NCI-H2227 treated with DMSO at 0.1 percent for 48 hours (cell line): ENCODE data around the gene CTBP1.
"Not testable (repeated sequence)": the region's sequence is repeated elsewhere in the genome, so short reads cannot be mapped to it uniquely, and the experiment has no call there.

Experiments used
- DNase-seq: peaks from one replicate; lab custom pipeline; 2025; lab: John Stamatoyannopoulos, UW

CTBP1 gene

DNA sequence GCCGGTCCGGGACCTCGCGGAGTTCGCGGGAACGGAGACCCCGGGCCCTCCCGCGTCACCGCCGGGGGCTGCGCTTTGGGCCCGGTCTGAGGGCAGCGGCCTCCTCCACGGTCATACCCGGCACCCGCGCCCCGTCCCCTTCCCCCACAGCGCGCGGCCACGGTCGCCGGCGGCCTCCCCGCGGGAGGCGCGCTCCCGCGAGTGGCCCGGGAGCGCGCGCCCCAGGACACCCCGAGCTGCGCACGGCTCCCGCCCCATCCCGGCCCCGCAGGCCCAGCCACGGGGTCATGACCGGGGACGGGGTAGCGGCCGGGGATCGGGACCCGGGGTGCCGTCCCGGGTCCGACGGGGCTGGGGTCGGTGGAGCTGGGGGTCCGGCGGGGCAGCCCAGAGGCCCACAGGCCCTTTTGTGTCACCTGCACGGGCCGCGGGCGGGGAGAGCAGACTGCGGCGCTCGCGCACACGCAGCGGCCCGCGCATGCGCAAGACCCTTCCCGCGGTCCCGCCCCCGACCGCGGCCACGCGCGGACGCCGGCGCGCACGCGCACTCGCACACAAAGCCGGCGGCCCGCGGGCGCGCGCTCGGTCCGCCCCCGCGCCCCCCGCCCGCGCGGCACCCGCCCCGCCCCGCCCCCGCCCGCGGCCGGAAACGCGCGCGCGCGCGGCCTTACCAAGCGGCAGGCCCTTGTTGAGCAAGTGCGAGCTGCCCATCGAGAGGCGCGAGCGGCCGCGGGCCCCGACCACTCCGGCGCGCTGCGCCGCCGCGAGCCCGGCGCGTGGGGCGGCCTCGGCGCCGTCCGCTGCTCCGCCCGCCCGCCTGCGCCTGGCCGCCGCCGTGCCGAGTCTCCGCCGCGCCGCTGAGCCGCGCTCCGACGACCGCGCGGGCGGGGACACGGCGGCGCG lies at the start of gene CTBP1:
TSS of gene CTBP1 (minus strand) at position 886 of the 903 bp plus-strand sequence. CDS start 7,799 bp downstream, outside the sequence.
- DNase-seq, result peak; percentile 48

DNA sequence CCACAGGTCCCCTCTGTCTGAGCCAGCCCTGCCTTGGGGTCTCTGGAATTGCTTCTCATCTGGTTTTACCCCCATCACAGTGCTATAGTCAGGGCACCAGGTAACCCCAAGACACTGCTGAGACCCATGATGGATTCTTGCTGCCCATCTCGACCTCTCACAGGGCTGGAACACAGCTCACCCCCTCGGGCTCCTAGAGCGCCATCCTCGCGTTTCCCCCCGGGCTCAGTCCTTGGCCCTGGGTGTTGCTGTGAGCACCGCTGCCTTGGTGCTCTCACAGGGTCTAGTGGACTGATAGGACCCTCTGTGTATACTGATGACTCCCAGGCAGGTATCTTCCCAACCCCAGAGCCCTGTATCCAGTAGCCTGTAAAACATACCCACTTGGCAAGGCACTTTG lies 49.5 kb upstream of the CTBP1 start:
- DNase-seq, result no peak

DNA sequence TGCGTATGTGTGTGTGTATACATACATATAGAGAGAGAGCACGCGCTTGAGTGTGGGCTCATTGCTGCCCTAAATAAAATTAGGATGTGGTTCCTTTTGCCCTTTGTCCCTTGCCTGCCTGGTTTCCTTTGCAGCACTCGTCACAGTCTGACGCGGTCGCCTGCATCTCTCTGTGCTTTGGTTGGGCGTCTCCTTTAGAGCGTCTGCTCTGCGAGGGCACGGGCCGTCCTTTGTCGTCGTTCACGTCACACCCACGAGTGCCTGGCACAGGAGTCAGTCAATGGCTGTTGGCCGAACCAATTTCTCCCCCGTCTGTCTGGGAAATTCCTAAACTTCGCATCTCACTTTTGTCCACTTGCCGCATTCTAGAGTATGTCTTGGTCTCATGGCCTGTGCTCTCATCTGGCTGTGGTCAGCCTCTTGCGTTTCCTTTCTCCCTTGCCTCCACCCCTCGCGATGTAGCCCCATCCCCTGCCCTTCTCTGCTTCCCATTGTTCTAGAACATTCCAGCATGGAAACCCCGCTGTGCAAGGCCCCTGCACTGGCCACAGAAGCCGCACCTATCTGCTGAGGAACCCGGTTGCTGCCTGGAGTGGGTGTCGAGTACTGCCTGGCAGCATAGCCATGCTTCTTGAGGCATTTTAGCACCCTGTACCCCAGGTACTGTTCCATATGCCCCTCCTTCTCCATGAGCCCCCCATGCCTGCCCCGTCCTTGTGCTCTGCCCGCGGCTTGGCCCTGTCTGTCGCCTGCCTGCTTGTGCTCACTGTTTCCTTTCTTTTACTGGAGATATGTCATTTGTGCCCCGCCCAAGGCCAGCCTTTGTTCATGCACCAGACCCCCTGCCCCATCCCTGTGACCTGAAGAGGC lies 48.8 kb upstream of the CTBP1 start:
- no peak for DNase-seq

DNA sequence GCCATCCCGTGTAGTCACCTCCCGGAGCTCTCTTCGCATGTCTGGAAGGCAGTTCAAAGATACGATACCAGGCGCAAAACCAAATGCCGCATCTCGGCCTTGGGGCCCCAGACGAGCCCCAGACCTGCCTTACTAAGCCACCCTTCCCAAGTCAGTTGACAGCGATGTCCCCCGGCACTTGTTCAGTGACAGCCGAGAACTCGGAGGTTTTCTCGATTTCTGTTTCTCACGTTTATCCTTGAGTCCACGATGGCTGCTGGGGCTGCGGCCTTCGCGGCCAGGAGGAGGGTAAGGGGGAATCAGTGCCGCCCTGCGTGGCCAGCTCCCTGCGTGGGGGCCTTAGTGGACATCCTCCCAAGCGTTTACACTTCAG lies 48.1 kb upstream of the CTBP1 start:
- DNase-seq, result no peak

DNA sequence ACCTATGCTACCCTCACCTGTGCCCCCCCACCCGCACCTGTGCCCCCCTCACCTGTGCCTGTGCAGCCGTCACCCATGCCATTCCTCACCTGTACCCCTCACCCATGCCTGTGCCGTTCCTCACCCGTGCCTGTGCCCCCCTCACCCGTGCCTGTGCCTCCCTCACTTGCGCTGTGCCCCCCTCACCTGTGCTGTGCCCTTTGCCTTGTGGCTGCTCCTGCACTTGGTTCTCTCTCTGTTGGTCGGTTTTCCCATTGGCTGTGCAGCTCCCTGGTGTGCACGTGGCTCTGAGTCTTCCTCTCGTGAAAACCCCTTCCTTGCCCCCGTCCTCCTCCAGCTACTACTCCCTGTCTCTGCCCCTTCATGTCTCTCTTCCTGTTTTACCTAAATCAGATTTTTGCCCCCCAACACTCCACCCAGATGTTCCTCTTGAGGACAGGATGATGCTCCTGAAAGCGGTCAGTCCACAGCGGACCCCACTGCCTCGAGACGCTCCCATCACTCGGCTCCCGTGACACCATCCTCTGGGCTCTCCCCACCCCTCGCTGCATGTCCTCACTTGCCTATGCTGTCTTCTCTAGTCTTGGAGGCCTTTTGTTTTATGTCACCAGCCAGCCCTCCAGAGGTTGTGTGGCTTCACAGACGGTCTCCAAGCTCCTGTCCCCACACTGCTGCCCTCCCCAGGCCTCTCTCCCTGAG lies 47.5 kb upstream of the CTBP1 start:
- no peak for DNase-seq

DNA sequence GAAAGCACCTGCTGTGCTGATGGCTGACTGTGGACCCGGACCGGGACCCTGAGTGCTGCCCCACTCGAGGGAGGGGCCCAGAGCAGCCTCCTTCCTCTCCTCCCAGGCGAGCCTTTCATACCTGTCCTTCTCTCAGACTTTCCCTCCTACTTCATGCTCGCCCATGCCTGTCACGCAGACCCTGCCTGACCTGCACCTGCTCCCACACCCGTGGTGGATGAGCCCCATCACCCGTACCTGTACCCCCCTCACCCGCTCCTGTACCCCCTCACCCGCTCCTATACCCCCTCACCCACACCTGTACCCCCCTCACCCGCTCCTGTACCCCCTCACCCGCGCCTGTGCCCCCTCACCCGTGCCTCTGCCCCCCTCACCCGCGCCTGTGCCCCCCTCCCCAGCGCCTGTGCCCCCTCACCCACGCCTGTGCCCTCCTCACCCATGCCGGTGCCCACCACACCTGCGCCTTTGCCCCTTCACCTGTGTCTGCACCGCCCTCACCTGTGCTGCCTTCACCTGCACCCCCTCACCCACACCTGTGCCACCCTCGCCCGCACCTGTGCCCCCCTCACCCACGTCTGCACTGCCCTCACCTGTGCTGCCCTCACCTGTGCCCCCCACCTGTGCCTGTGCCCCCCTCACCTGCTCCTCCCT lies 46.6 kb upstream of the CTBP1 start:
- DNase-seq, result no peak

DNA sequence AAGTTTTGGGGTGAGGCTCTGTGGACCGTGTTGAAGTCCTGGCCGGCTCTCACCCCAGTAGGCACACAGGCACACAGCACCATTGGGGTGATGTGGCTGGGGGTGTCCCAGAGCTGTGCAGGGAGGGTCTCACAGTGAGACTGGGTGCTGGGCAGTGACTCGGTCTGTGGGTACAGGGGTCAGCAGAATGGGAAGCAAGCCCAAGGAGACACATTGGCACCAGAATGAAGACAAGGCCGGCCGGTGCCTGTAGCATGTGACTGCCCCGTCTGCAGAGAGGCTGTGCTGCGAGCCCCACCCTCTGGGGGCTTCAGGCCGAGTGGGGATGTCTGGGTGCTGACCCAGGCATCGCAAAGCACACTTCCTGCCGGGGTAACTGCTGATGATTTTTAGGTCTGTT lies 46.0 kb upstream of the CTBP1 start:
- DNase-seq, result no peak

DNA sequence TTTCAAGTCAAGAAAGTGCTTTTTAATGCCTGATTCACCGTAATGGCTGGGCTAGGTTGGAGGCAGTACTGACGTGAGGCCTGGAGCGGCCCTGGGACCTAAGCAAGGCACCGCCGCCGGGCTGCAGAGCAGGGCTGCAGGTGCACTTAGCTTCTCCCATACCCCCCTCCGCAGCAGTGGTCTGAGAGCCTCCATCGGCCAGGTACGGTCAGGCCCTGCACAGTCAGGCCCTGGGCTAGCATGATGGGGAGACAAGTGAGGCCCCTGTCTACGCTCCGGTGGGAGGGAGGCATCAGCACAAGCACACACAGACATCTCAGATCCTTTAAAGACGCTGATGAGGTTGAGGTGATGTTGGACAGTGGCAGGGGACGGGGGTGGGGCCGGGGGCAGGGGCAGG lies 45.5 kb upstream of the CTBP1 start:
- no peak for DNase-seq

DNA sequence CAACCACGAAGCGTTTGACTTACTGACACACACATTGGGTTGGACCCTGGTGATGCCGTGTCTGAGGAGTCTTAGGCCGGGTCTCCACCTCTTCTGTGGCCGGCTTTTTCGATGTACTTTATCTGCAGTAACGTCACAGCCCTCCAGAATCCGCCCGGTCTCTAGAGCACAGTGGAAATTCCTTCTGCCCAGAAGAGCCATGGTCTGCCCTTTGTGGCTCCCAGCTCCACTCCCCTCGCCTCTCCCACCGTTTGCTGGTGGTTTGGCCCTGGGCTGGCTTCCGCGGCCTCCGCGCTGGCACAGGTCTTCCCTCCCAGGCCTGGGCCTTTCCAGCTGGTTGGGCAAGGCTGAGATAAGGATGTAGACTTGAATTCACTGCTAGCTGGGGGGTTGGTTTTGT lies 45.1 kb upstream of the CTBP1 start:
- DNase-seq, result no peak

DNA sequence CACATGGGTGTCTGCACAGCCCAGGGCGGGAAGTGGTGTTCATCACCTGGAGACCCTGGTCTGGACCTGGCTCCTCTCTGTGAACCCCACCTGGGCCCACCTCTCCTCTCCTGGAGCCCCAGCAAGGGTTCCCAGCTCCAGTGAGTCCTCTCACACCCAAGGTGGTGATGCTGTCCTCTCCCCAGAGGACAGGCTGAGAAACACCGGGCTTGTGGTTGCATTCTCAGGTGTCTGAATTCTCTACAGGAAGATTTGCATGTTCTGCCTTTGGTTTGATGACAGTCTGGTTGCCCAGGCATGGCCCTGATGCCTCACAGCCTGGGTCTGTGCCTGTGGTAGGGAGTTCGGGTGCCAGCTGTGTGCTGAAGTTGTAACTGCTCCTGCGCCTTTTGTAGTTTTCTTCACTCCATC lies 44.6 kb upstream of the CTBP1 start:
- no peak for DNase-seq

DNA sequence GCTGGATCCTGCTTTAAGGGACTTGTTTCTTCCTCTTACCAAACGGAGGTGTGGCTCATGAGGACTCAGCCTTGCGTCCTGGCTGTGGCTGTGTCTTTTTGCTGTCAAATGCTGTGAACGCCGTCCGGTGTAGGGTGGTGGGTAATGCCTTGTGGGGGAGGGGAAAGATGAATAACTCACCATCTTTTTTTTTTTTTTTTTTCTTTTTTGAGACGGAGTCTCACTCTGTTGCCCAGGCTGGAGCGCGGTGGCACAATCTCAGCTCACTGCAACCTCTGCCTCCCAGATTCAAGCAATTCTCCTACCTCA lies 43.7 kb upstream of the CTBP1 start:
- DNase-seq, result not testable (repeated sequence)

DNA sequence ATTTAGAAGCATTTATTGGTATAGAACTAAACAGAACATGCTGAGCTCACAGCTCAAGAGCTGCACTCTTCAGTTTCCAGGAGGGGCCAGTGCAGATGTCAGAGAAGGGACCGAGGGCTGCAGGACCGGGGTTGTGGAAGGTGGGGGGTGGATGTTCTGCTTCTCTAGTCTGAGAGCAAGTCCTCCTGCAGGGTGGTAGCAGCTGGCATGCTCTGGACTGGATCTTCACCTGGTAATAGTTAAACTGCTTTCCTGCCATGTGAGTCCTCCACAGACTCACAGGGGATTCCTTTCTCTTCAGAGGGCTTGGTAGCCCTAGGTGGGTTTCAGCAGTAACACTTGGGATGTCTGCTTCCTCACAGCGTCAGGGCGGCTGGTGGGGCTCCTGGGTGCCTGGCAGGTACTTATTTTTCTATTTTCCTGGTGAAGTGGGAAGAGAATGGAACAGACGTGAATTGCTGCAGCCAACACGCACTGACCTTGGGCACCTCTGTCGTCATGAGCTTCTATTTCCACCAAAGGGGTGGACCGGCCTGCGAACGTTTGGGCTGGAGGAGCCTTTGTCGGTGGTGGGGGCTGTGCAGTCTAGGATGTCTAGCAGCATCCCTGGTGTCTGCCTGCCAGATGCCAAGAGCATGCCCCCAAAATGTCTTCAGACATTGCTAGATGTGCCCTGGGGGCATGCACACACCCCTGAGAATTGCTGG lies 43.2 kb upstream of the CTBP1 start:
- no peak for DNase-seq

DNA sequence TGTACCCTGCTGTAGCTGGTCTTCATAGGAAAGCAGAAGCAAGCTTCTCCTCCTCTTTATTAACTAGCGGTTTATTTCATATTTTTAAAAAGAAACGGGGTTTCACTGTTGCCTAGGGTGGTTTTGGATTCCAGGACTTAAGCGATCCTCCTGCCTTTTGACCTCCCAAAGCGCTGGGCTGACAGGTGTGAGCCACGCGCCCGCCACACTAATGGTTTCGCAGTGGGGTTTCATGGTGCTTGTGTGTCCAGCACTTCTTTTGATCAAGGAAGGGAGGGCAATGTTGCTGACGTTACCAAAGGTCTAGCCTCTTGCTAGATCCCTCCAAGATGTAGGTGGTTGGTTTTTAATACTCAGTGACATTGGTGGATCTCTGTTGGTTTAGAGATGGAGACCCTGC lies 42.2 kb upstream of the CTBP1 start:
- DNase-seq, result no peak

DNA sequence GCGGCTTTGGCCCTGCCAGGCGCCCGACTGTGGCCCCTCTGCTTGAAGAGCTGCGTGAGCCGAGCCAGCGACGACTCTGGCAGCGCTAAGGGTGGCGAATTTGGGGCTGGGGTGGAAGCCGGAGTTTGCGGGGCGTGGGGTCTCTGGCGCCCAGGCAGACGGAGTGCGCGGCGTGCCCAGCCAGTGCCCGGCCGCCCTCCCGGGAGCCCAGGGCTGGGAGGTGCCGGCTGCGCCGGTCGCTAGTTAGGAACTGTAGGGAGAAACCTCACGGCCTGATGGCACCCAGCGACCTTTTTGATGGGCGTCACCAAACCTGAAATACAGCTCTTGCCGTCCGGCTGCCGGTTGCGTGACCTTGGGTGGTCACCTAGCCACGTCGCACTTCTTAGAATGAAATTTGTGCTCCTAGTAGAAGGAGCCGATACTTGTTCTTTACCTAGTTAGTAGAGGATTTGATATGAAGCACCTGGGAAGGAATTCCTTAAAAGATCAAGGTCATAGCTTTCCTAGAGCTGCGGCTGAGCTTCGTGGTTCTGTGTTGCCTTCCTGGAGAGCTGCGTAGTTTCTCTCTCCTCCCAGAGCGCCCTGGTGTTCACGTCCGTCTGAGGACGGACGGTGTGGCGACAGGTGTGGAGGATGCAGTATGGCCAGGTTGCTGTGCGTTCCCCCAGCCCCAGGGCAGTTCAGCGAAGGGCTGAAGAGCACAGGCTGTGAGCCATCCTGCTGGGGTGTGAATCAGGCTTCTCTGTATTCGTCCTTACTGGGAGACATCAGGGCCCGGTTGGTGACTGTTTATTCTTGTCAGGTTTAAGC lies 41.4 kb upstream of the CTBP1 start:
- no peak for DNase-seq

DNA sequence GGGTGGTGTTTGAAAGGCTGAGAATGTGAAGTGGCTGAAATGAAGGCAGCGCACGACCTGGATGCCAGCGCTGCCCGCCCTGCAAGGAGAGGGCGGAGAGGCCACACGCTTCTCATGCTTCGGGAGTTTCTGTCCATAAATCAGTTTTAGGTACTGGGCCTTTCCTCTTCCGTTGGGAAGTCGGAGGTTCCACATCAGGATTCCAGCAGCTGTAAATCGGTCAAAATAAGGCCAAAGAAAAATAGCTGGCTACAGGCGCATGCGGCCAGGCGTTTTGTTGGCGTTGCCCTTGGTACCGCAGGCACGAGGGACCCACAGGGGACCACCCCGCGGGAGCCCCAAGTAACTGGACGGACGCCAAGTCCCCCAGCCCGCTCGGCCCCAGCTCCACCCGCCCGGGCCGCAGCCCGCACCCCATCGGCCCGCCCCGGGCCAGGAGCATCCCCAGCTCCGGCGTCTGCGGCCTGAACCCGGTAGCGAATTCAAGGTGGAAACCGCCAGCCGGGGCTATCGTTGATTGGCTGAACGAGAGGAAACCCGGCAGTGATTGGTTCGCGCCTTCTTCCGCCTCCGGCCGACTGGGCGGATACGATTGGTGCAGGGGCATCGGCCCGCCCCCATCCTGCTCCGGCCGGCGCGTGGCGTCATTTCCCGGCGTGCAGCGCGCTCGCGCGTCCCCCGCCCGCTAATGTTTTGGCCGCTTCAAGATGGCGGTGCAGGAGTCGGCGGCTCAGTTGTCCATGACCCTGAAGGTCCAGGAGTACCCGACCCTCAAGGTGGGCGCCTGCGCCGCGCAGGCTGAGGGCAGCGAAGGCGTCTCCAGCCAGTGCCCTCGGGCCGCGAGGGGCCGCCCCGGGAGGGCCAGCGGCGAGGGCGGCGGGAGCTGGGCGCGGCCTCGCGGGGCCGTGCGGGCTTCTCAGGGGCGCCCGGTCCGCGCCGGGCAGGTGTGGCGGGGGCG lies 40.6 kb upstream of the CTBP1 start, which contains the start of gene MAEA:
TSS of gene MAEA (plus strand) at position 685 of the 958 bp plus-strand sequence. CDS start at position 708, 23 bp downstream.
- DNase-seq, result peak; percentile 88

DNA sequence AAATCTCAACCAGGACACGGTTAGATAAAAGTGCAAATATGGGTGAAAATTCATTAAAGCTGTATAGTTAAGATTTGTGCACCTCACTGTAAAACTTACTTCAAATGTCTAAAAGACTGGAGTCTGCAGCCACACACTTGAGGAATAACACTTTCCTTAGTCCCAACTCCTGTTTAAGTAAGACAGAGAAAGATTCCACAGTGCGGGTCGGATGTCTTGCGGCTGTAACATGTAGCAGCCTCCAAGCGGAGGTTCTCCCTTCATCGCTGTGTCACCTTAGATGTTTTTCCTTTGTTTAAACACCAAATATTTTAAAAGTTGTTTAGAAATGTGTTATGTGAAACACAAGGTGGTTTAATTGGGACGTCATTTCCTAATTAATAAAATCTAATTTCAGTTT lies 39.9 kb upstream of the CTBP1 start:
- DNase-seq, result no peak

DNA sequence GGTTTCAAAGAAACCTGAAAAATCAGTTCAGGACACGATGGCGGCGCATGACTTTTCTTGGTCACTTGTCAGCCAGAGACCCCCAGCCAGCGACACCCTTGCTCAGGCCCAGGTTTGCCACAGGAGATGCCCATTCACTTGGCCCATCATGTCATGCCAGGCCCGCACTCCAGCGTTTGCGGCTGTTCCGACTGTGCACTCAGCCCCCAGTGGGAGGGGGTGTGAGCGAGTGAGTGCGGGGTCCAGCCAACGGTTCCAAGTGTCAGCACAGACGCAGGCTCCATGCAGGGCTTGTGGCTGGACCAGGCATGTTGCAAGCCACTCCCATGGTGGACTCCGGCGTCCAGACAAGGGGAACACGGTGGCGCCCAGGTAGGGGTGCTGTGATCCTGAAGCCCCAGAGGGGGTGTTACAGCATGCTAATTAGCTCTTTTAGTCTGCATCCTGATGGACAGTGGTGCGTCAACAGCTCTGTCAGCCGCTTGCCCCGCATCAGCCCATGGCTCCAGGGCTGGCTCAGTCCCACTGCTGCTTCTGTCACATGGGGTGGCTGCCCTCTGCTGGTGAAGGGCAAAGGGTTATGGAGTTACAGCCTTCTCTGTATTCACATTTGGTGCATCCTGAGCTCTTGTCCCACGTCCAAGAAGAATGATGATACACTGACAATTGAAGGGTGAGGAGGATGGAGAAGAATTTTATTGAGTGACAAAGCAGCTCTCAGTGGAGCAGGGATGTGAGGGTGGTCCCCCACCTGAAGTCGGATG lies 37.0 kb upstream of the CTBP1 start:
- no peak for DNase-seq

DNA sequence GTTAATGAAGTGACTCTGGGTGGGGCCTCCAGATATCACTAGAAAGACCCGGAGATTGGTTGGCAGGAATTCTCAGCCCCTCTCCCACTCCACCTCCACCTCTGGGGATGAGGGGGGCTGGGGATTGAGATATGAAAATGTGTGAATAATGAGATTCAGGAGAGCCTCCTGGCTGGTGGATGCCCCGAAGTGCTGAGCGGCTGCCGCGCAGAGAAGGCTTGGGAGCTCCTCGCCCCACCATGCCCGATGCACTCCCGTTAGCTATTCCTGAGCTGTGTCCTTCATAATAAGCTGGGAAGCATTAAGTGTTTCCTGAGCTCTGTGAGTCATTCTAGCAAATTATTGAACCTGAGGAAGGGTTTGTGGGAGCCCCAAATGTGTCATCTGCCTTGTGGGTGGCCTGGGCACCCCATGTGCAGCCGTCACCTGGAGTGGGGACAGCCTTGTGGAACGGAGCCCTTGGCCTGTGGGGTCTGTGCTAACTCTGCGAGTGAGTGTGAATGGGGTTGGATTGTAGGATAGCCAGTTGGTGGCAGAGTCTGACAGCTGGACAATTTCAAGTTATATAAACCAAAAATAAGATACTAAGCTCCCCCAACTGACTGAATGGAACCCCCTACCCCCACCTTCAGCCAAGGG lies 36.3 kb upstream of the CTBP1 start:
- no peak for DNase-seq
